Measurements from ENCODE around the gene GAL3ST1. TPM values are rescaled to one million over a fixed set of nuclear protein-coding genes. Genes with fewer than 3 reads are reported as not detected.
"Not testable (repeated sequence)": the region's sequence is repeated elsewhere in the genome, so short reads cannot be mapped to it uniquely, and the experiment has no call there.

The GAL3ST1 gene
- total RNA-seq, 1 donor from 2014 or later = 1.2 TPM

- DNase-seq (ENCODE audit: low spot score in 2 of 2) (no peak), FAIRE-seq (no peak)
These were observed 24.5 kb upstream of the GAL3ST1 start for GRCh38 chr22:30598986-30599385.

- DNase-seq (ENCODE audit: low spot score in 2 of 2) (no peak), FAIRE-seq (no peak)
These were observed 22.4 kb upstream of the GAL3ST1 start for GRCh38 chr22:30596886-30597285.

DNA sequence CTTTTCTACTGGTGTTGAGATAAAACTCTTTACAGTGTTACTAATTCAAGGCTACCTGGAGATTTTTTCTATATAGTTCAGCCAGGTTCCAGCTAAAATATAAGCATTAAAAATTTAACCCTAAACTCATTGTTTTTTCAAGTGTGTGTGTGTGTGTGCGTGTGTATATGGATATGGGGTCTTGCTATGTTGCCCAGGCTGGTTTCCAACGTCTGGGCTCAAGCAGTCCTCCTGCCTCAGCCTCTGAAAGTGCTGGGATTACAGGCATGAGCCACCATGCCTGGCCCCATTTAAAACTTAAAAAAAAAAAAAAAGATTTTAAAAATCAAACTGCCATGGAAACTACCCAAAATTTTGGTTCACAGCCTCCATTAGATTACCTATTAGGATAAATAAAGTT lies 21.7 kb upstream of the GAL3ST1 start:
- DNase-seq (ENCODE audit: low spot score in 2 of 2) (no peak), FAIRE-seq (no peak)

GRCh38 chr22:30592360-30592713 lies 17.9 kb upstream of the GAL3ST1 start:
- not testable (repeated sequence) for DNase-seq (ENCODE audit: low spot score in 2 of 2); FAIRE-seq

DNA sequence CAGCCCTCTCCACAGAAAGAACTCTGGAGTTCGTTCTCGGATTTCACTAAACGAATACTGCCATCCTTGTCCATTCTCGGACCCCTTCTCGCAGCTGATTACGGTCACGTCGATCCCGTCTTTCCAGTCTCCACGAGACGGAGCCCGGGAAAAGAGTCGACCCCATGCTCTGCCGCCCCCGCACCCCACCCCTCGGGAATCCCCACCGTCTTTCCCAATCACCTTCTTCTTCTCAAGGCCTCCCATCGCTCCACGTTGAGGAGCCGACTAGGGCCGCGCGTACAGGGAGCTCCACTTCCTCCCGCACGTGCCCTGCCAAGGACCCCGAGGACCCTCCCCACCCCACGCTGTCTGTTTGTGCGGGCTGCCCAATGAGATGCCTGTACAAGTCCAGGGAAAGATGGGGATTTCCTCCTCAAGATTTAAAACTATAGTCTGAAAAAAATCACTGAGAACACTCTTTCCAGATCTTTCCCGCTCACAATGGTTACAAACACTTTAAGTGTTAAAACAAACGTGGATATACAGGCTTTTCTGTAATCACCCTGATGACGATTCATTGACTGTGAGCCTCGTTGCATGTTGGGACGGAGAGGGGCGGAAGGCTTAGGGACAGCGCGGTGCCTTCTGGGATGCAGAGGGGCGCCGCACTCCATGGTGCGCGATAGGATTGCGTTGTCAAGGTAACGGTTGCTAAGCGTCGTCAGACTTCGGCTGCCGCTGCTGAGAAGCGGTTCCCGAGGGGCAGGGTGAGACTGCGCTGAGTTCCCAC lies 17.3 kb upstream of the GAL3ST1 start, which contains the start of gene PES1:
TSS of gene PES1 (minus strand) at position 323 of the 772 bp plus-strand sequence. CDS start at position 246, 77 bp downstream.
- FAIRE-seq (peak; percentile 76), DNase-seq (ENCODE audit: low spot score in 2 of 2) (peak; percentile 88 to 95)

DNA sequence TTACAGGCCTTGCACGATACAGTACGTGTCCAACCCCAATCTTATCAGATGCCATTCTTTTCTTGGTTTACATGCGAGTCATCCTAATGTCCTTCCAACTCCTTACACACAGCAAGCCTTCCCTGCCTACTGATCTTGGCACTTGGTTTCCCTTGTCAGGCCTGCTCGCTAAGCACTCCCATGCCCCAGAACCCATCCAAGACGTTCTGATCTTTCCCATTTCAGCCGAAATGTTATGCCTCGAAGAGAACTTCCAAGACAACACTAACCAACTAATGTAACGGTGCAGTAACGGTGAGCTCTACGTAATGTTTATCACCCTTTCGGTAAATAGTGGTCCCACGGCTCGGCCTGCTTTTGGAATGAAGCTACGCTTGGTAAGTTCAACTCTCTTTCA lies 16.7 kb upstream of the GAL3ST1 start:
- FAIRE-seq (no peak), DNase-seq (ENCODE audit: low spot score in 2 of 2) (no peak)

DNA sequence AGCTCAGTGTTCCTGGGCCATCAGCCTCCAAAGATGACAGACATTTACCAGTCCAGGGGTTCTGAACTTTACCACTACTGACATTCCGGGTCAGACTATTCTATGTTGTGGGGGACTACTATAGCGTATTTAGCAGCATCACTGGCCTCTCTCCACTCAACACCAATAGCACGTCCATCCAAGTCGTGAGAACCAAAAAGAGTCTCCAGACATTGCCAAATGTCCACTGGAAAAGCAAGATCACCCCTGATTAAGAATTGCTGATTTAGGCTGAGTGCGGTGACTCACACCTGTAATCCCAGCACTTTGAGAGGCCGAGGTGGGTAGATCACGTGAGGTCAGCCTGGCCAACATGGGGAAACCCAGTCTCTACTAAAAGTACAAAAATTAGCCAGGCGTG lies 11.9 kb upstream of the GAL3ST1 start:
- DNase-seq (ENCODE audit: low spot score in 2 of 2) = no peak
- no peak for FAIRE-seq

GRCh38 chr22:30584441-30584840 lies 10.0 kb upstream of the GAL3ST1 start:
- no peak for DNase-seq (ENCODE audit: low spot score in 2 of 2)
- FAIRE-seq = no peak

DNA sequence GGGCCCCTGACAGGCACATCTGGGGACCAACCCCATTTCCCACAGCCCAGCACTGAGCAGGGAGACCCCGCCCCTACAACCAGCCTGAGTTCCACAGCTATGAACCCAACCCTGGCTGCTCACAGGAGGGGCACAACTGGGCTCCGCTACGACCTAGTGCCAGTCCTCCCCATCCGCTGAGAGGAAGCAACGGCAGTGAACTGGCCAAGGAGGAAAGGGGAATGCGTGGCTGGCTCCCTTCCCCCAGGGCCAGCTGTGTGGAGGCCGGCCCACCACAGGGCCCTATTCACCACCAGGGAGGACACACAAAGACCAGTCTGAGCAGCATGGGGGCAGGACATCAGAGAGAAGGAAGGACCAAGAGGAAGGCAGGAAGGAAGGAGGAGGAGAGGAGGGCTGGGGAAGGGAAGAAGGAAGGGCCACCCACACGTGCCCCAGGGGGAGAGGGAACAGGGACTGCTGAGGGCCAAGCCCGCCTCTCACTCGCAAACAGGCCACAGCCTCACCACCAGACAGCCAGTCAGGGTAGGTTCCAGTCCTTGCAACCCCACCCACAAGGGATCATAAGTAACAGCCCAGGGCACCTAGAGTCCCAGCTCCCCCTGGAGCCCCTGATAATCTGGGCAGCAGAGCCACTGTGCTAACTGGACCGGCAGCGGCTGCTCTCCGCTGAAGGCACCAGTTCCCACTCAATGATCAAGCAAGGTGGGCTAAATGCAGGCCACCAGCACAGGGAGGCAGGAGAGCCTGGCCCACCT lies 8.5 kb upstream of the GAL3ST1 start:
- DNase-seq (ENCODE audit: low spot score in 2 of 2) (no peak), FAIRE-seq (no peak)

DNA sequence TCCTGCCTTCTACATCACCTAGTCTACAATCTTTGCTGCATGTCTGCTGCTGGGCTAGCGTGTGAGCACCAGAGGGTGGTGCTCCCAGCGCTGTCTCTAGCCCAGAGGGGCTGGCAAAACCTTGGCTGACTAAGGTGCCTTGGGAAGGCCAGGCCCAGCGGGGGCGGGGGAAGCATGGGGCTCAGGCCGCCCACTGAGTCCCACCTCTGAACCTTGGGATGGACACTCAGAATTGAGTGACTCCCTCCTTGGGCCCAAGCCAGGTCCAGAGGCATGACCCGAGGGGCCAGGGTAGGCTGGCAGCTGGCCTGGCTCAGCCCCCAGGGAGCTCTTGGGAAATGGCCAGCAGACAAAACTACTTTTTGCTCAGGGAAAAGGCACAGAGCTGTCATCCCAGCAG lies 7.6 kb upstream of the GAL3ST1 start:
- DNase-seq (ENCODE audit: low spot score in 2 of 2) = no peak
- FAIRE-seq = no peak

GRCh38 chr22:30580896-30581295 lies 6.4 kb upstream of the GAL3ST1 start:
- FAIRE-seq (no peak), DNase-seq (ENCODE audit: low spot score in 2 of 2) (no peak)

DNA sequence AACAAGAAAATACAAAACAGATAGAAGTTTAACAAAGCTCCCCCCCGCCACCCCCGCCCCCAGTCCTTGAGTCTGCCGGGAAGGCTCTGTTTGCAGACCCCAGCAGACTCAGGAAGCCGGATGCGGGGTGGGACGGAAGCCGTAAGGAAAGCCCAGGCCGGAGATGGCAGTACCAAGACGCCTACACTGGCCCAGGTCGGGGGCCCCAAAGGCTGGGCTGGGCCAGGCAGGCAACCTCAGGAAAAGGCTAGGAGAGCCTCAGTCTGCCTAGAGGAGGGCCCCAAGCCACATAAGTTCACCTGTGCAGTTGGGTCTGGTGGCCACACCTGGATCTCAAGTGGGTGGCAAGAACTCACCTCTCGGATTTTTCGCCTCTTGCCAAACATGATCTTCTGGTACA lies 4.0 kb upstream of the GAL3ST1 start:
- no peak for FAIRE-seq

DNA sequence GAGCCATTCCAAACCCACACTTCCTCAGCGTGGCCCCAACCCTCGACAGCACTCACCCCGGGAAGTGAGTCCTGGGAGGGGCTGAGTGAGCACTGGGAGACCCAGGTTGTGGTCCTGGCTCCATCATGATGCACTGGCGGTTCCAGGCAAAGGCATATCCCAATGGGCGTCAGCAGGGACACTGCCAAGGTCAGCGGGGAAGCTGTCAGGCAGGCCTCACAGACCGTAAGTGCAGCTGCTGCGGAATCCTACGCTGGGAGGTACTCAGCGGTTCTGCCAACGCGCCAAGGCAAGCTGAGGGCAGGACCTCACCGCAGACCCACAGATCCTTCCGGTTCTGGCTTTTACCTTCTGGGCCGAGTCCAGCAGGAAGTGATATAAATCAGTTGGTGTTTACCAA lies 1.4 kb upstream of the GAL3ST1 start:
- DNase-seq (ENCODE audit: low spot score in 2 of 2) (no peak), FAIRE-seq (no peak)

More for the DNA sequence above, 4.0 kb upstream of the GAL3ST1 start:
- no peak for DNase-seq (ENCODE audit: low spot score in 2 of 2)

DNA sequence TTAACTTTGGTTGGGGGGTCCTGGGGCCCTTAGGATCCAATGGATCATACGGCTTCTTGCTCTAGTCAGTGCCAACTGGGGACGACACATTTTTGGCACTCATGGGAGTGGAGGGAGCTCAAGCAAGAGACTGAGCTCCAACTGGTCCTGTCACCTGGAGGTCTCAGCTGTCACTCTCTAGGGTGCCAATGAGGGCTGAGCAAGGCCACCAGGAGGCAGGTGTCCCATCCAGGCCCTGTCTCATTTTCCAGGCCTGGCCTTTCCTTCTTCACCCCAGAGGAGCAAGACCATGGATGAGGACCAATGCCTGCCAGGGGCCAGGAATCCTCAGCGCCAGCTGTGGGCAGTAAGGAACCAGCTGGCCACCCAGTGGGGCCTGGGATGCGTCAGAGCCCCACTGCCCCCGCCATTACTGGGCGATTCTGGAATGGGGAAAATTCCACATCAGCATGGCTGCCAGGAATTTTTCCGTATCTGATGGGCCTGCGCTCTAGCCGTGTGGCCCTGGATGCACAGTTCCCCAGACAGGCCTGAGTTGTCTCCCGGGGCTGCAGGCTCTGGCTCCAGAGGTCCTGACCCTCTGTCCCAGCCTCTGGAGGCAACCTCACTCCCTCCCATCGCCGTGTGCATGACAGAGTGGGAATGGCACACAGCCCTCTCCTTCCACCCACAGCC lies 669 bp upstream of the GAL3ST1 start:
- FAIRE-seq = no peak

DNA sequence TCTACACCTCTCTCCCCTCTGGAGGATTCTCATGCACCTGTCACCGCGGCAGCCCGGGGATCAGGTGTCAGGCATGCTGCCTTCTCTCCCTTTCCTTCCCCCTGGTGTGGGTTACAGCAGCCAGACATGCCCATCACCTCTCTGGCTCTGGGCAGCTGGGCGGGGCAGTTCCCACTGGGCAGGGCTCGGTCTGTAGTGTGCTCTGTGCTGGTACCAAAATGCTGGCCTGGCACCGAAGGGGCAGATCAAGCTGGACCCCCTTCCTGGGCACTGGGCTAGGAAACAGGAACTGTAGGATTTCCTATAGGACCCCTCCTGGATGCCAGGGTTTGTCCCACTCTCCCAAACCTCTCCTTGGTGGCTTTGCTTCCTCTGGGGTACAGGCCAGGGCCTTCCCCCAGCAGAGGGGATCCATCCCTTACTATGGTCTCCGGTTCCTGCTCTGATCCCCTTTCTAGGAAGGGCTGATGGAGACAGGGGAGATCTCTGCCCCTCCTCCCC lies 821 bp downstream of the GAL3ST1 start:
- DNase-seq (ENCODE audit: low spot score in 2 of 2) = peak in 1 of 2 donors; percentile 40

More for the DNA sequence above, 669 bp upstream of the GAL3ST1 start:
- DNase-seq (ENCODE audit: low spot score in 2 of 2) = peak; percentile 50 to 52

GRCh38 chr22:30572840-30573593 lies 1.4 kb downstream of the GAL3ST1 start:
- FAIRE-seq (no peak), DNase-seq (ENCODE audit: low spot score in 2 of 2) (peak; percentile 41 to 51)

More for the DNA sequence above, 821 bp downstream of the GAL3ST1 start:
- FAIRE-seq = no peak

DNA sequence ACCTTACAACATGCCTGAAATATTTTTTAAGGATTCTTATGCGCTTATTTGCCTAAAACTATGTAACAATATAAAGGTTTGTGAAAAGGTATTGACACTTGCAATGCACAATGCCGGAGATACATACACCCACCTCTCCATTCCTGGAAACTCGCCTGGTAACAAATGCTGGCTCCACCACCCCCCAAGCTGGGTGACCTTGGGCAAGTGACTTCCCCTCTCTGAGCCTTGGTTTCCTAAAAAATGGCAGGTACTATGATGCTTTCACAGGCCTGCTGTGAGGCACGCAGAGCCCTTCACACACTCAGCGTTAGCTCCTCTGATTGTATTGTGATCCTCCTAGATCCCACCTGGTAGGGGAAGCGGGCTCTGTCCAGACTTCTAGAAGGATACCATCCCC lies 2.3 kb downstream of the GAL3ST1 start:
- no peak for DNase-seq (ENCODE audit: low spot score in 2 of 2)
- FAIRE-seq = no peak

DNA sequence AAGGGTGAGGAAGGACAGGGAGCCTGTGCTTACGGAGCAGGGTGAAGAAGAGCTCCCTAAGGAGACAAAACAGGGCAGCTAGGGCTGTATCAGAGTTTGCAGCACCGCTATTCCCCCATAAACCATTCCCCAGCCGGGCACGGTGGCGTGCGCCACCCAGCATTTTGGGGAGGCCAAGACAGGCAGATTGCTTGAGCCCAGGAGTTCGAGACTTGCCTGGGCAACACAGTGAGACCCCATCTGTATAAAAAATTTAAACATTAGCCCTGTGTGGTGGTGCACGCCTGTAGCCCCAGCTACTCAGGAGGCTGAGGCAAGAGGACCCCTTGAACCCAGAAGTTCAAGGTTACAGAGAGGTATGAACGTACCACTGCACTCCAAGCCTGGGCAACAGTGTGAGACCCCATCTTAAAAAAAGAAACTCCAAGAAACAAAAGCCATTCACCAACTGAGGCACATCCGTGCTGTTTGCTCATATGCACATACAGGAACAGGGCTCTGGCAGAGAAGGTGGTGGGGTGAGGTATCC lies 4.7 kb downstream of the GAL3ST1 start:
- DNase-seq (ENCODE audit: low spot score in 2 of 2) (no peak), FAIRE-seq (no peak)

GRCh38 chr22:30568137-30568805 lies 6.2 kb downstream of the GAL3ST1 start:
- no peak for DNase-seq (ENCODE audit: low spot score in 2 of 2)
- FAIRE-seq = no peak

Data from frontal cortex (tissue), 4 donors.